PC-9 (cell line): ENCODE results near the gene AHI1. TPM values are rescaled to one million over a fixed set of nuclear protein-coding genes. Genes with fewer than 3 reads are reported as not detected.
A peak's percentile ranks its signal among the peaks of the same experiment; 100 is the strongest.

Experiments used
- BruUV-seq: library from RNA; stranded (reverse); fragments of 400-500 nt; replicated peaks from 2 replicates; lab custom pipeline; 2021; lab: Mats Ljungman, UMichigan
- CTCF ChIA-PET: fragments of 300-600 bp; sonication (Branson Sonifier 250); formaldehyde crosslinking; loops from one replicate; lab custom pipeline; 2022; ENCODE audit warnings: antibody characterized with exemption; lab: Charles Lee
- POLR2A ChIA-PET: fragments of 300-600 bp; sonication (Branson Sonifier 250); formaldehyde crosslinking; loops from one replicate; lab custom pipeline; 2022; ENCODE audit warnings: antibody characterized with exemption; ENCODE audit not compliant: unreplicated experiment; lab: Charles Lee
- DNase-seq, 2 experiments: peaks; one replicate each; pipeline versions ENCODE4 v3.0.0 to v3.0.0-alpha.2; 2015 to 2022; ENCODE audit warnings: mixed read lengths in 1 of 2
- H2AFZ ChIP-seq: fragments of 200-600 bp; sonication (generic); 2 replicates; pipeline ENCODE4 v1.8.1; 2017; ENCODE audit warnings: antibody characterized with exemption
- H3F3A ChIP-seq: fragments of 200-600 bp; sonication (generic); 2 replicates; pipeline ENCODE4 v1.8.1; 2017; ENCODE audit warnings: antibody characterized with exemption, mild to moderate bottlenecking, low read depth; ENCODE audit not compliant: insufficient read depth
- H3K27ac ChIP-seq: fragments of 200-600 bp; sonication (generic); 2 replicates; pipeline ENCODE4 v1.6.1; 2016; ENCODE audit warnings: mixed run types
- H3K27me3 ChIP-seq: fragments of 200-600 bp; sonication (generic); 2 replicates; pipeline ENCODE4 v1.6.1; 2016; ENCODE audit warnings: low read depth, mixed run types; ENCODE audit not compliant: insufficient read depth
- H3K36me3 ChIP-seq: fragments of 200-600 bp; sonication (generic); 2 replicates; pipeline ENCODE4 v1.6.1; 2016; ENCODE audit warnings: low read depth, mixed run types
- H3K4me1 ChIP-seq: fragments of 200-600 bp; sonication (generic); replicated peaks from 2 replicates; pipeline ENCODE4 v1.6.1; 2016; ENCODE audit warnings: mixed run types; ENCODE audit not compliant: insufficient read depth
- H3K4me2 ChIP-seq: fragments of 200-600 bp; sonication (generic); 2 replicates; pipeline ENCODE4 v1.6.1; 2017; ENCODE audit warnings: mixed run types
- H3K4me3 ChIP-seq: fragments of 200-600 bp; sonication (generic); 2 replicates; pipeline ENCODE4 v1.6.1; 2016; ENCODE audit warnings: mixed run types
- H3K79me2 ChIP-seq: fragments of 200-600 bp; sonication (generic); 2 replicates; pipeline ENCODE4 v1.6.1; 2017; ENCODE audit warnings: low read depth, mixed run types
- H3K9me2 ChIP-seq: fragments of 200-600 bp; sonication (generic); 2 replicates; pipeline ENCODE4 v1.8.1; 2017; ENCODE audit warnings: mild to moderate bottlenecking; ENCODE audit not compliant: insufficient read depth
- H3K9me3 ChIP-seq: fragments of 200-600 bp; sonication (generic); 2 replicates; pipeline ENCODE4 v1.8.1; 2016; ENCODE audit warnings: low read depth; ENCODE audit not compliant: insufficient read depth
- H4K20me1 ChIP-seq: fragments of 200-600 bp; sonication (generic); 2 replicates; pipeline ENCODE4 v1.8.1; 2017; ENCODE audit not compliant: insufficient read depth
- EZH2 ChIP-seq: fragments of 200-600 bp; sonication (generic); IDR thresholded peaks from 2 replicates; pipeline ENCODE4 v1.8.0; 2017; ENCODE audit warnings: antibody characterized with exemption, low read depth
- intact Hi-C: fragments of 100-400 bp; cut with micrococcal nuclease; formaldehyde crosslinking; loops from one replicate; pipeline ENCODE4 v1.10.0; 2022; ENCODE audit not compliant: unreplicated experiment
- total RNA-seq: library from RNA; stranded (reverse); gene quantifications from 2 replicates; pipeline ENCODE4 v1.2.3, GENCODE V29; 2021
- TF ChIP-seq, protein P1 (sequence below): fragments of 200-600 bp; sonication (generic); conservative IDR thresholded peaks from 2 replicates; pipeline ENCODE4 v1.6.1; 2017; ENCODE audit warnings: mixed run types, antibody characterized with exemption, mild to moderate bottlenecking, moderate library complexity

AHI1 gene
- total RNA-seq, 1 experiment from 2014 or later: 19.9 TPM

- Histone ChIP-seq H4K20me1 (peaks cover 11% of the 10 kb centered on the region), H3K4me3 (no peak overlapping the region), H3K79me2 (no peaks in the 10 kb centered on the region), H3K27ac (no peak overlapping the region), H3K9me2 (no peaks in the 10 kb centered on the region), H2AFZ (no peak overlapping the region), H3K36me3 (no peaks in the 10 kb centered on the region), H3K4me1 (peaks cover 19% of the 10 kb centered on the region), H3K4me2 (no peak overlapping the region), H3F3A (peaks cover 9% of the 10 kb centered on the region), H3K27me3 (peaks cover 79% of the 10 kb centered on the region), H3K9me3 (no peaks in the 10 kb centered on the region)
- no peak for TF ChIP-seq EZH2
- TF ChIP-seq, protein P1, sequence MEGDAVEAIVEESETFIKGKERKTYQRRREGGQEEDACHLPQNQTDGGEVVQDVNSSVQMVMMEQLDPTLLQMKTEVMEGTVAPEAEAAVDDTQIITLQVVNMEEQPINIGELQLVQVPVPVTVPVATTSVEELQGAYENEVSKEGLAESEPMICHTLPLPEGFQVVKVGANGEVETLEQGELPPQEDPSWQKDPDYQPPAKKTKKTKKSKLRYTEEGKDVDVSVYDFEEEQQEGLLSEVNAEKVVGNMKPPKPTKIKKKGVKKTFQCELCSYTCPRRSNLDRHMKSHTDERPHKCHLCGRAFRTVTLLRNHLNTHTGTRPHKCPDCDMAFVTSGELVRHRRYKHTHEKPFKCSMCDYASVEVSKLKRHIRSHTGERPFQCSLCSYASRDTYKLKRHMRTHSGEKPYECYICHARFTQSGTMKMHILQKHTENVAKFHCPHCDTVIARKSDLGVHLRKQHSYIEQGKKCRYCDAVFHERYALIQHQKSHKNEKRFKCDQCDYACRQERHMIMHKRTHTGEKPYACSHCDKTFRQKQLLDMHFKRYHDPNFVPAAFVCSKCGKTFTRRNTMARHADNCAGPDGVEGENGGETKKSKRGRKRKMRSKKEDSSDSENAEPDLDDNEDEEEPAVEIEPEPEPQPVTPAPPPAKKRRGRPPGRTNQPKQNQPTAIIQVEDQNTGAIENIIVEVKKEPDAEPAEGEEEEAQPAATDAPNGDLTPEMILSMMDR: no peak
- intact Hi-C loops: no loop called here
- BruUV-seq: no TSS peak
- POLR2A ChIA-PET: no interaction called here
- peak in 1 of 2 experiments; percentile 28 for DNase-seq
- CTCF ChIA-PET: no interaction called here
Measured at GRCh38 chr6:135260612-135261011, 236.9 kb downstream of the AHI1 start.

- Histone ChIP-seq H3K79me2 (no peaks in the 10 kb centered on the region), H3K36me3 (no peaks in the 10 kb centered on the region), H4K20me1 (peaks cover 11% of the 10 kb centered on the region), H3K27ac (no peak overlapping the region), H3K4me1 (peaks cover 19% of the 10 kb centered on the region), H3K9me3 (no peaks in the 10 kb centered on the region), H3K27me3 (peaks cover 85% of the 10 kb centered on the region), H3K4me3 (no peak overlapping the region), H3K9me2 (no peaks in the 10 kb centered on the region), H3K4me2 (peak overlapping the region; percentile 70), H3F3A (peaks cover 9% of the 10 kb centered on the region), H2AFZ (no peak overlapping the region)
- ChIA-PET POLR2A (interaction anchor here (0.5 kb wide), 1 partner anchor 14 kb away, joined by 3 read pairs; no protein-coding TSS in a partner anchor), CTCF (no interaction called here)
- intact Hi-C loops: loop anchor here (2.0 kb wide), 1 partner anchor 76 kb away; no protein-coding TSS in a partner anchor
- BruUV-seq: no TSS peak
- TF ChIP-seq EZH2: no peak
- TF ChIP-seq, protein P1: no peak
- peak; percentile 53 to 92 for DNase-seq
Measured at GRCh38 chr6:135258970-135259369, 238.6 kb downstream of the AHI1 start.

GRCh38 chr6:135257631-135258405, 239.7 kb downstream of the AHI1 start:
- Histone ChIP-seq H3K27me3 (peaks cover 85% of the 10 kb centered on the region), H3K27ac (no peak overlapping the region), H4K20me1 (peaks cover 7% of the 10 kb centered on the region), H3K4me2 (no peak overlapping the region), H2AFZ (no peak overlapping the region), H3F3A (peaks cover 9% of the 10 kb centered on the region), H3K79me2 (no peaks in the 10 kb centered on the region), H3K9me2 (no peaks in the 10 kb centered on the region), H3K36me3 (no peaks in the 10 kb centered on the region), H3K4me1 (peaks cover 19% of the 10 kb centered on the region), H3K4me3 (no peak overlapping the region), H3K9me3 (no peaks in the 10 kb centered on the region)
- no TSS peak for BruUV-seq
- ChIA-PET POLR2A (no interaction called here), CTCF (no interaction called here)
- peak in 1 of 2 experiments; percentile 44 for DNase-seq
- intact Hi-C loops: loop anchor here (2.0 kb wide), 1 partner anchor 75 kb away; no protein-coding TSS in a partner anchor
- no peak for TF ChIP-seq EZH2
- TF ChIP-seq, protein P1: peak; percentile 47; the same call in 1 of the 2 replicates
